HepG2 (cell line): Measurements from ENCODE around the gene PCLO. TPM values are rescaled to one million over a fixed set of nuclear protein-coding genes. Genes with fewer than 3 reads are reported as not detected.

Experiments
- ATAC-seq: fragments of 200-7000 bp; cut with Tn5 transposase; 3 replicates; pipeline ENCODE4 v1.9.1; 2020; ENCODE audit warnings: mild to moderate bottlenecking, moderate library complexity
- BruUV-seq: library from RNA; stranded (reverse); fragments of 400-500 nt; replicated peaks from 2 replicates; lab custom pipeline; 2021; lab: Mats Ljungman, UMichigan
- CTCF ChIA-PET: fragments of 300-600 bp; formaldehyde crosslinking; extraction: SDS; loops from one replicate; lab custom pipeline; 2021; ENCODE audit warnings: low total read pairs, inconsistent platforms, low intra/inter-chr PET ratio; lab: Yijun Ruan, JAX
- POLR2A ChIA-PET: fragments of 350-600 bp; sonication (Branson Sonifier 250); formaldehyde crosslinking; loops from one replicate; lab custom pipeline; 2020; ENCODE audit warnings: antibody characterized with exemption, inconsistent platforms; lab: Yijun Ruan, JAX
- DNase-seq: peaks from one replicate; pipeline ENCODE4 v3.0.0-alpha.2; 2015; ENCODE audit warnings: low spot score
- FAIRE-seq: peaks from 3 replicates; lab custom pipeline; 2011; peaks lifted over from hg19 to GRCh38; lab: Jason Lieb, UNC
- H2AFZ ChIP-seq: one replicate; pipeline ENCODE4 v1.6.1; 2011; ENCODE audit warnings: low read length, inconsistent platforms
- H3K27ac ChIP-seq: fragments of 300-600 bp; 3 replicates; pipeline ENCODE4 v1.8.0; 2011; ENCODE audit warnings: mixed run types, mild to moderate bottlenecking, mixed read lengths, low read length, inconsistent platforms; ENCODE audit not compliant: insufficient read depth; ENCODE audit errors: extremely low read length
- H3K27me3 ChIP-seq, 2 experiments: fragments of 200-600 bp in 1 of 2; 2 replicates in 1 of 2; 3 replicates in 1 of 2; pipeline versions ENCODE4 v1.6.0 to v1.8.0; 2011; ENCODE audit warnings: low read length in 2 of 2, mild to moderate bottlenecking in 2 of 2, moderate library complexity in 2 of 2, inconsistent platforms in 1 of 2; ENCODE audit not compliant: insufficient read depth in 2 of 2, control insufficient read depth in 1 of 2
- H3K36me3 ChIP-seq, 2 experiments: fragments of 200-600 bp in 1 of 2; replicated peaks in 1 of 2; 2 replicates in 1 of 2; 3 replicates in 1 of 2; pipeline versions ENCODE4 v1.5.1 to v1.8.0; 2011; ENCODE audit warnings: low read length in 2 of 2, inconsistent platforms in 1 of 2; ENCODE audit not compliant: insufficient read depth in 2 of 2, control insufficient read depth in 1 of 2
- H3K4me1 ChIP-seq: 2 replicates; pipeline ENCODE4 v1.5.1; 2012; ENCODE audit warnings: low read length, inconsistent platforms; ENCODE audit not compliant: insufficient read depth
- H3K4me2 ChIP-seq: 2 replicates; pipeline ENCODE4 v1.6.0; 2011; ENCODE audit warnings: low read depth, low read length, inconsistent platforms
- H3K4me3 ChIP-seq, 3 experiments: fragments of 200-600 bp in 1 of 3; sonication (generic), shearing (Covaris generic) in 1 of 3; replicated peaks in 1 of 3; 2 replicates each; pipeline ENCODE4 v1.5.1; 2011 to 2016; ENCODE audit warnings: low read length in 3 of 3, inconsistent platforms in 2 of 3, low read depth in 2 of 3, mild to moderate bottlenecking in 2 of 3, control low read depth in 1 of 3, mixed read lengths in 1 of 3; ENCODE audit not compliant: insufficient read depth in 1 of 3
- H3K79me2 ChIP-seq: one replicate; pipeline ENCODE4 v1.6.1; 2011; ENCODE audit warnings: low read length, inconsistent platforms; ENCODE audit not compliant: insufficient read depth
- H3K9ac ChIP-seq: 2 replicates; pipeline ENCODE4 v1.6.0; 2011; ENCODE audit warnings: mild to moderate bottlenecking, low read depth, low read length, inconsistent platforms; ENCODE audit not compliant: insufficient read depth
- H3K9me3 ChIP-seq: 2 replicates; pipeline ENCODE4 v1.5.1; 2012; ENCODE audit warnings: mild to moderate bottlenecking, low read length
- H4K20me1 ChIP-seq: 2 replicates; pipeline ENCODE4 v1.6.0; 2011; ENCODE audit warnings: inconsistent platforms, mild to moderate bottlenecking, low read length, moderate library complexity; ENCODE audit not compliant: insufficient read depth
- CEBPB ChIP-seq: IDR thresholded peaks from 2 replicates; pipeline ENCODE4 v1.6.1; 2011; ENCODE audit warnings: low read depth, low read length, improper control_type of control experiment, borderline replicate concordance
- FOSL2 ChIP-seq: sonication (generic); formaldehyde crosslinking; IDR thresholded peaks from 2 replicates; pipeline ENCODE4 v1.4.0; 2020; ENCODE audit warnings: missing genetic modification reagents
- HMGXB4 ChIP-seq, 2 experiments: sonication (generic) in 1 of 2; formaldehyde crosslinking in 1 of 2; IDR thresholded peaks; 2 replicates each; pipeline versions ENCODE4 v1.4.0 to v1.6.1; 2018 to 2020; ENCODE audit warnings: missing genetic modification reagents in 2 of 2, borderline replicate concordance in 1 of 2, low read depth in 1 of 2, mild to moderate bottlenecking in 1 of 2, missing biosample characterization in 1 of 2
- NFKBIZ ChIP-seq: IDR thresholded peaks from 2 replicates; pipeline ENCODE4 v1.6.1; 2018; ENCODE audit warnings: missing genetic modification reagents, missing compliant biosample characterization
- XBP1 ChIP-seq: sonication (generic); formaldehyde crosslinking; IDR thresholded peaks from 2 replicates; pipeline ENCODE4 v1.5.0; 2020; ENCODE audit warnings: missing genetic modification reagents
- ZBTB33 ChIP-seq: sonication (generic); formaldehyde crosslinking; IDR thresholded peaks from 2 replicates; pipeline ENCODE4 v1.4.0; 2020; ENCODE audit warnings: missing genetic modification reagents
- WGBS: methylation state at CpG from one replicate; pipeline ENCODE4 v1.1.6; 2017; ENCODE audit warnings: low lambda C conversion rate; 5-methylcytosine and 5-hydroxymethylcytosine counted together
- in situ Hi-C: cut with HindIII; loops from 2 replicates; pipeline ENCODE4 v1.10.0; 2017; ENCODE audit warnings: low pct_unique_long_range_greater_than_20kb; ENCODE audit not compliant: extremely low pct_ligation_motif_present
- intact Hi-C: fragments of 100-400 bp; cut with micrococcal nuclease; formaldehyde crosslinking; loops from one replicate; pipeline ENCODE4 v1.10.0; 2022; ENCODE audit not compliant: unreplicated experiment
- polyA plus RNA-seq, 8 experiments: library from polyadenylated mRNA; depleted of rRNA in 3 of 8; stranded (reverse) in 7 of 8; unstranded in 1 of 8; fragments of >200 nt; fragmentation: Illumina TruSeq in 4 of 8; extraction: Trizol in 4 of 8; gene quantifications; 2 replicates each; pipeline versions ENCODE4 v1.2.1 to v1.2.3, GENCODE V29; 2011 to 2016; ENCODE audit warnings: low read depth in 4 of 8, missing spikeins in 1 of 8, mixed read lengths in 1 of 8; ENCODE audit not compliant: insufficient read depth in 1 of 8
- total RNA-seq, 5 experiments: library from RNA; depleted of rRNA; stranded (reverse); fragments of >200 nt; fragmentation: Illumina TruSeq; extraction: Trizol; gene quantifications; 2 replicates each; pipeline ENCODE4 v1.2.3, GENCODE V29; 2016; ENCODE audit warnings: low read depth in 1 of 5

Gene PCLO
- total and polyA plus RNA-seq, 2 of the 13 experiments (the other 11 are each of a cell fraction or from before 2014, with no cell fraction given): 0.07 to 0.29 TPM

- TF ChIP-seq HMGXB4 (CRISPR knock-in tag; IDR thresholded peaks at IDR 0.05; ENCODE audit: borderline replicate concordance in 1 of 2, low read depth in 1 of 2) (no peak), FOSL2 (CRISPR knock-in tag) (no peak), XBP1 (no peak), ZBTB33 (CRISPR knock-in tag) (no peak), CEBPB (no peak)
Measured at GRCh38 chr7:83210479-83210878, 47.8 kb upstream of the PCLO start (continued).

GRCh38 chr7:83204715-83205114 lies 42.0 kb upstream of the PCLO start:
- no peak for TF ChIP-seq NFKBIZ (CRISPR knock-in tag)
- CTCF ChIA-PET: no interaction called here
- Histone ChIP-seq H3K79me2 (no peaks in the 10 kb centered on the region), H3K9ac (no peak overlapping the region), H3K9me3 (no peaks in the 10 kb centered on the region), H2AFZ (no peak overlapping the region), H3K27ac (no peak overlapping the region), H3K4me1 (no peaks in the 10 kb centered on the region), H4K20me1 (no peaks in the 10 kb centered on the region), H3K27me3 (no peaks in the 10 kb centered on the region), H3K4me2 (no peak overlapping the region), H3K4me3 (no peak overlapping the region), H3K36me3 (no peaks in the 10 kb centered on the region)
- FAIRE-seq (no peak), ATAC-seq (no peak), DNase-seq (no peak)
- in situ Hi-C loops (no loop called here), intact Hi-C loops (no loop called here)
- WGBS: 36% methylated on average over 2 of the region's 2 CpGs
- no TSS peak for BruUV-seq
- POLR2A ChIA-PET: no interaction called here
